ENCODE data around the gene TPM2. TPM values are rescaled to one million over a fixed set of nuclear protein-coding genes. Genes with fewer than 3 reads are reported as not detected.

The TPM2 gene
- total RNA-seq, 3 donors from 2014 or later (not counting 1 experiment from before 2014, with no cell fraction given): 20.9 to 23.8 (median 22.9) TPM

DNA sequence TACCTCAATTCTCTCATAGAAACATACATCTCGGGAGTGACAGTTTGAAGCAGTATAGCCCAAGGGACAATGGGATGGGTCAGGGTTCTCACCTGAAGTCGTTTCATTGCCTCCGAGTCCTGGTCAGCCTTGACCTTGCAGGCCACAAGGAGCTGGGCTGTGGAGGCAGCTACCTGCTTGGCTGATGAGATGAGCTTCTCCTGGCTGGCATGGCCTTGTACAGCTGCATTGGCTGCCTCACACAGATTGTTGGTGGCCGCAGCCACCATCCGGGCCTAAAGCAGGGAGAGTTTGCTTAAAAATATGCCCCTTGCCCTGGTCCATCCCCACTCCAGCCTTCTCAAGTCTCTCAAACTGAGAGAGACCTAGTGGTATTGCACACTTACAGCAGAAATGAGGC lies 8.5 kb upstream of the TPM2 start:
- no peaks in the 10 kb centered on the region for H3K9me3 Mint-ChIP-seq
- Histone ChIP-seq H3K4me1 (ENCODE audit: control insufficient read depth, insufficient read depth, low read length) (peaks cover 7% of the 10 kb centered on the region), H3K9me3 (ENCODE audit: control insufficient read depth, insufficient read depth, low read length) (no peaks in the 10 kb centered on the region), H3K27ac (ENCODE audit: low read length) (no peak overlapping the region), H3K36me3 (ENCODE audit: control insufficient read depth, insufficient read depth, low read length) (peaks cover 74% of the 10 kb centered on the region), H3K4me3 (ENCODE audit: low read length) (no peak overlapping the region), H3K27me3 (ENCODE audit: control insufficient read depth, insufficient read depth, low read length) (no peaks in the 10 kb centered on the region)
- no peak for DNase-seq
- ATAC-seq: no peak
- no peaks in the 10 kb centered on the region for H3K27me3 Mint-ChIP-seq (ENCODE audit: low read depth in 2 of 2)
- H3K4me1 Mint-ChIP-seq: peaks cover 10 to 17% of the 10 kb centered on the region in 2 donors
- H3K36me3 Mint-ChIP-seq: no peaks in the 10 kb centered on the region
- peak overlapping the region in 1 of 2 donors; percentile 23 for H3K27ac Mint-ChIP-seq
- intact Hi-C loops (cut with micrococcal nuclease): no loop called here
- WGBS (ENCODE audit: insufficient coverage): 97% methylated on average over 5 of the region's 5 CpGs
- TF ChIP-seq, protein P1, sequence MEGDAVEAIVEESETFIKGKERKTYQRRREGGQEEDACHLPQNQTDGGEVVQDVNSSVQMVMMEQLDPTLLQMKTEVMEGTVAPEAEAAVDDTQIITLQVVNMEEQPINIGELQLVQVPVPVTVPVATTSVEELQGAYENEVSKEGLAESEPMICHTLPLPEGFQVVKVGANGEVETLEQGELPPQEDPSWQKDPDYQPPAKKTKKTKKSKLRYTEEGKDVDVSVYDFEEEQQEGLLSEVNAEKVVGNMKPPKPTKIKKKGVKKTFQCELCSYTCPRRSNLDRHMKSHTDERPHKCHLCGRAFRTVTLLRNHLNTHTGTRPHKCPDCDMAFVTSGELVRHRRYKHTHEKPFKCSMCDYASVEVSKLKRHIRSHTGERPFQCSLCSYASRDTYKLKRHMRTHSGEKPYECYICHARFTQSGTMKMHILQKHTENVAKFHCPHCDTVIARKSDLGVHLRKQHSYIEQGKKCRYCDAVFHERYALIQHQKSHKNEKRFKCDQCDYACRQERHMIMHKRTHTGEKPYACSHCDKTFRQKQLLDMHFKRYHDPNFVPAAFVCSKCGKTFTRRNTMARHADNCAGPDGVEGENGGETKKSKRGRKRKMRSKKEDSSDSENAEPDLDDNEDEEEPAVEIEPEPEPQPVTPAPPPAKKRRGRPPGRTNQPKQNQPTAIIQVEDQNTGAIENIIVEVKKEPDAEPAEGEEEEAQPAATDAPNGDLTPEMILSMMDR (IDR thresholded peaks at IDR 0.05): no peak
- H3K4me3 Mint-ChIP-seq: no peak overlapping the region

DNA sequence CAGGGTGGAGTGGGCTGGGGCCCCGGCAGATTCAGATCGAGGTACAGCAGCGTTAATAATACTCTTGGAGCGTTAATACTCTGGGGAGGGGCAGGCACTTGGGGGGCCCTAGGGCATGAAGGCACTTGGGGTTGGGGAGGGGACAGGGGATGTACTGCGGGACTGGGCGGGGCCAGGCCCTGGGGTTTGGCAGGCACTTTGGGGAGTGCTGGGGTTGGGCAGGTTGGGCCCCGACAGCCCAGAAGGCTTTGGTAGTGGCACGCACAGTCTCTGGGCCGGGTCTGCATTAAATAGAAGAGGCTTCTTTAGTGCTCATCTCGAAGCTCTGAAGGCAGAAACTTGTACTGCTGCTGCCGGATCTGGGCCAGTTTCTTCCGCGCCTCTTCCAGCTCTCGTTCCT lies 7.8 kb upstream of the TPM2 start:
- Histone ChIP-seq H3K4me1 (ENCODE audit: control insufficient read depth, insufficient read depth, low read length) (peaks cover 7% of the 10 kb centered on the region), H3K36me3 (ENCODE audit: control insufficient read depth, insufficient read depth, low read length) (peaks cover 67% of the 10 kb centered on the region), H3K27me3 (ENCODE audit: control insufficient read depth, insufficient read depth, low read length) (no peaks in the 10 kb centered on the region), H3K9me3 (ENCODE audit: control insufficient read depth, insufficient read depth, low read length) (no peaks in the 10 kb centered on the region), H3K4me3 (ENCODE audit: low read length) (no peak overlapping the region), H3K27ac (ENCODE audit: low read length) (no peak overlapping the region)
- WGBS (ENCODE audit: insufficient coverage): 93% methylated on average over 14 of the region's 14 CpGs
- Mint-ChIP-seq H3K27ac (peak overlapping the region in 1 of 2 donors; percentile 23), H3K9me3 (no peaks in the 10 kb centered on the region), H3K36me3 (no peaks in the 10 kb centered on the region), H3K4me1 (peaks cover 10 to 13% of the 10 kb centered on the region in 2 donors), H3K27me3 (ENCODE audit: low read depth in 2 of 2) (no peaks in the 10 kb centered on the region), H3K4me3 (no peak overlapping the region)
- DNase-seq: no peak
- intact Hi-C loops (cut with micrococcal nuclease): loop anchor here (2.0 kb wide), 1 partner anchor 93 kb away; the partner anchor contains the start of gene TESK1
- no peak for ATAC-seq
- TF ChIP-seq, protein P1 (IDR thresholded peaks at IDR 0.05): no peak

DNA sequence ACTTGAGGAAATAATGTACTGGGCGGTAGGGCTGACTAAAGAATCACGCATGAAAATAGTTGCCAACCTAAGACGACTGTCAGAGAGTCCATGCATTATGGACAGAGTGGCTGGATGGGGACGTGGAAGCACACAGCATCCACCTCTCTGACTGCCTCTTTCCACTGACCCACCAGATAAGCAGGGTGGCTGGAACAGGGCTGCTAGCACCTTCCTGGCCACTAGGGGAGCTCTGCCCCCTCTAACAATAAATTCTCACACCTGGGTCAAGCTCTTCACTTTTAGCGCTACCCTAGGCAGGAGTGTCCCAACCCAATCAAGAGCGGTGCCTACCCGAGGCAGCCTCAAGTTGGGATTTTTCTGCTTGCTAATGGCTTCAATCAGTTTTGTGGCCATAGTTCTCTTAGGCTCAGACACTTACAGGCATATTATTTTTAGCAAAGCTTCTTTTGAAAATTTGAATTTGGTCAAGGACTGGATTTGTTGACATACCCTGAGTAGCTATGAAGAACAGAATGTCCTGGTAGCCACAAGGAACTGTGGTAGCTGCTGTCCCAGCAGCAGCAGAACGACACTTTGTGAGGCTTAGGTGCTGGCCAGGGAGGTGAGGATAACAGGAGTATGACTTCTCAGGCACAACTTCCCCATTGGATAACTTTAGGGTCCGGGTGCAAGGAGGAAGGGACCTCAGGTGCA lies 6.9 kb upstream of the TPM2 start:
- no peaks in the 10 kb centered on the region for H3K27me3 ChIP-seq (ENCODE audit: control insufficient read depth, insufficient read depth, low read length)
- TF ChIP-seq, protein P1 (IDR thresholded peaks at IDR 0.05): peak; percentile 88
- H3K27me3 Mint-ChIP-seq (ENCODE audit: low read depth in 2 of 2): no peaks in the 10 kb centered on the region
- no peak overlapping the region for H3K4me3 ChIP-seq (ENCODE audit: low read length)
- peak; percentile 46 to 79 for DNase-seq
- H3K27ac ChIP-seq (ENCODE audit: low read length): peak overlapping the region; percentile 23
- H3K36me3 Mint-ChIP-seq: no peaks in the 10 kb centered on the region
- no peak overlapping the region for H3K4me3 Mint-ChIP-seq
- intact Hi-C loops (cut with micrococcal nuclease): loop anchor here (1.0 to 2.0 kb wide), 2 partner anchors 38 to 92 kb away; partner anchors contain the start of genes CCDC107, RMRP and TESK1
- peak overlapping the region; percentile 23 to 67 for H3K27ac Mint-ChIP-seq
- ATAC-seq: peak; percentile 93 to 100 (median 97)
- no peaks in the 10 kb centered on the region for H3K9me3 Mint-ChIP-seq
- peaks cover 60% of the 10 kb centered on the region for H3K36me3 ChIP-seq (ENCODE audit: control insufficient read depth, insufficient read depth, low read length)
- WGBS (ENCODE audit: insufficient coverage): 49% methylated on average over 9 of the region's 9 CpGs
- peaks cover 10 to 18% of the 10 kb centered on the region in 2 donors for H3K4me1 Mint-ChIP-seq
- no peaks in the 10 kb centered on the region for H3K9me3 ChIP-seq (ENCODE audit: control insufficient read depth, insufficient read depth, low read length)
- H3K4me1 ChIP-seq (ENCODE audit: control insufficient read depth, insufficient read depth, low read length): peaks cover 8% of the 10 kb centered on the region

Measured in natural killer cell (primary cell).